ENCODE measurements around the gene CDX1.

- TF ChIP-seq, protein P1, sequence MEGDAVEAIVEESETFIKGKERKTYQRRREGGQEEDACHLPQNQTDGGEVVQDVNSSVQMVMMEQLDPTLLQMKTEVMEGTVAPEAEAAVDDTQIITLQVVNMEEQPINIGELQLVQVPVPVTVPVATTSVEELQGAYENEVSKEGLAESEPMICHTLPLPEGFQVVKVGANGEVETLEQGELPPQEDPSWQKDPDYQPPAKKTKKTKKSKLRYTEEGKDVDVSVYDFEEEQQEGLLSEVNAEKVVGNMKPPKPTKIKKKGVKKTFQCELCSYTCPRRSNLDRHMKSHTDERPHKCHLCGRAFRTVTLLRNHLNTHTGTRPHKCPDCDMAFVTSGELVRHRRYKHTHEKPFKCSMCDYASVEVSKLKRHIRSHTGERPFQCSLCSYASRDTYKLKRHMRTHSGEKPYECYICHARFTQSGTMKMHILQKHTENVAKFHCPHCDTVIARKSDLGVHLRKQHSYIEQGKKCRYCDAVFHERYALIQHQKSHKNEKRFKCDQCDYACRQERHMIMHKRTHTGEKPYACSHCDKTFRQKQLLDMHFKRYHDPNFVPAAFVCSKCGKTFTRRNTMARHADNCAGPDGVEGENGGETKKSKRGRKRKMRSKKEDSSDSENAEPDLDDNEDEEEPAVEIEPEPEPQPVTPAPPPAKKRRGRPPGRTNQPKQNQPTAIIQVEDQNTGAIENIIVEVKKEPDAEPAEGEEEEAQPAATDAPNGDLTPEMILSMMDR (IDR thresholded peaks at IDR 0.05; ENCODE audit: insufficient read depth, low read length, poor library complexity, severe bottlenecking): no peak
- no peak for TF ChIP-seq EZH2phosphoT487 (conservative IDR thresholded peaks at IDR 0.05; ENCODE audit: low read length)
These were observed 30.4 kb downstream of the CDX1 start for GRCh38 chr5:150196986-150197385.

Measured in SU-DHL-6 (cell line).